ENCODE measurements around the gene SLC6A18.

SLC6A18 gene

DNA sequence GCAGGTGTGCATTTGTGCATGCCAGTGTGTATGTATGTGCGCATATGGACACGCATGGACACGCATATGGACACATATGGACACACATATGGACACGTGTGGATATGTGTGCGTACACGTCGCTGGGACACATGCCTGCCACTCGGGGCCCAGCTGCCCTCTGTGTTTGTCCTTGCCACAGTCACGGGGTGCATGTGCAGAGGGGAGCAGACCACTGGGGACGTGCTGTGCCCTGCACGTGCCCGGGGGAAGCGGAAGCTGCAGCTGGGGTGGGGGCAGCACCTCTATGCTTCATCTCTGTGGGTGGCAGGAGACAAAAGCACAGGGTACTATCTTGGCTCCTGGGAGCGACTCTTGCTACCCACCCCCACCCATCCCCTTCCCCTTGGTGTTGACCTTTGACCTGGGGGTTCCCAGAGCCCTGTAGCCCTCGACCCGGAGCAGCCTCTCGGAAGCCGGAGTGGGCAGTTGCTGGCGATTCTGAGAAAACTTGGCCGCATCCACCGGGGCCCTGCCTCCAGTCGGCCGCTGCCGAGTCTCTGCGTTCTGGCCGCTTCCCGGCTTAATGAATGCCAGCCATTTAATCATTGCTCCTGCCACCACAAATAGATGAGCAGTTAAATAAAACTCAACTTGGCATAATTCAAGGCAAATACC is 2.4 kb upstream of the SLC6A18 start:
- ChIA-PET CTCF (no interaction called here), POLR2A (no interaction called here)
- Histone ChIP-seq H3K9me3 (ENCODE audit: control extremely low read depth in 1 of 5, control insufficient read depth in 4 of 5, insufficient read depth in 2 of 5, low read depth in 1 of 5, low read length in 4 of 5) (no peaks in the 10 kb centered on the region), H3K4me3 (ENCODE audit: control insufficient read depth in 1 of 7, extremely low read depth in 1 of 7, insufficient read depth in 4 of 7, low read depth in 2 of 7, low read length in 6 of 7) (no peak overlapping the region), H3K4me1 (ENCODE audit: control extremely low read depth in 1 of 4, control insufficient read depth in 4 of 4, insufficient read depth in 4 of 4, low read length in 3 of 4) (no peaks in the 10 kb centered on the region), H3K36me3 (ENCODE audit: control insufficient read depth in 4 of 4, insufficient read depth in 4 of 4, low read length in 3 of 4) (no peaks in the 10 kb centered on the region), H3K27me3 (replicated peaks in 2 of 5; ENCODE audit: control insufficient read depth in 4 of 5, insufficient read depth in 5 of 5, low read length in 4 of 5) (peaks cover 0 to 22% (median 4%) of the 10 kb centered on the region in 5 experiments), H3K27ac (ENCODE audit: insufficient read depth in 1 of 2, low read depth in 1 of 2, low read length in 2 of 2, poor library complexity in 1 of 2, severe bottlenecking in 2 of 2) (no peak overlapping the region)
- no peak for DNase-seq
- WGBS (ENCODE audit: insufficient coverage): 92% methylated on average over 22 of the region's 27 CpGs

DNA sequence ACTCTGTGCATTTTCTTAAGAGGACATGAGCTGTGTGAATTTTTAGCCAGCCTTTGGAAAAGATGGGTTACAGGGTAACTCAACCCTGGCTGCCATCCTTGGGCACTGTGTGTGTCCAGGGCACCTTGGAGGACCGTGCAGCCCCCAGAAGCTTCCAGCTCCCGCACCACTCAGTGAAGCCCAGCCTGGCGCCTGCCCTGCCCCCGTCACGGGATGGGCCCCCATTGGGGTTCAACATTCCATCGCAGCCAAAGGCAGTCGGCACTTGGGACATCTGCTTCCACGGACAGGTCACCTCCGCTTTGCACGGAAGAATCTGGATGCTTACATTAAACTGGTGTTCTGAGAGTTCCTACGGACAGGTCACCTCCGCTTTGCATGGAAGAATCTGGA is 1.9 kb upstream of the SLC6A18 start:
- Histone ChIP-seq H3K36me3 (ENCODE audit: control insufficient read depth in 4 of 4, insufficient read depth in 4 of 4, low read length in 3 of 4) (no peaks in the 10 kb centered on the region), H3K4me1 (ENCODE audit: control extremely low read depth in 1 of 4, control insufficient read depth in 4 of 4, insufficient read depth in 4 of 4, low read length in 3 of 4) (no peaks in the 10 kb centered on the region), H3K27ac (ENCODE audit: insufficient read depth in 1 of 2, low read depth in 1 of 2, low read length in 2 of 2, poor library complexity in 1 of 2, severe bottlenecking in 2 of 2) (no peak overlapping the region), H3K9me3 (ENCODE audit: control extremely low read depth in 1 of 5, control insufficient read depth in 4 of 5, insufficient read depth in 2 of 5, low read depth in 1 of 5, low read length in 4 of 5) (no peaks in the 10 kb centered on the region), H3K4me3 (ENCODE audit: control insufficient read depth in 1 of 7, extremely low read depth in 1 of 7, insufficient read depth in 4 of 7, low read depth in 2 of 7, low read length in 6 of 7) (no peak overlapping the region), H3K27me3 (replicated peaks in 2 of 5; ENCODE audit: control insufficient read depth in 4 of 5, insufficient read depth in 5 of 5, low read length in 4 of 5) (peaks cover 0 to 27% (median 4%) of the 10 kb centered on the region in 5 experiments)
- POLR2A ChIA-PET: no interaction called here
- CTCF ChIA-PET: no interaction called here
- WGBS (ENCODE audit: insufficient coverage): 90% methylated on average over 12 of the region's 12 CpGs
- DNase-seq: no peak

DNA sequence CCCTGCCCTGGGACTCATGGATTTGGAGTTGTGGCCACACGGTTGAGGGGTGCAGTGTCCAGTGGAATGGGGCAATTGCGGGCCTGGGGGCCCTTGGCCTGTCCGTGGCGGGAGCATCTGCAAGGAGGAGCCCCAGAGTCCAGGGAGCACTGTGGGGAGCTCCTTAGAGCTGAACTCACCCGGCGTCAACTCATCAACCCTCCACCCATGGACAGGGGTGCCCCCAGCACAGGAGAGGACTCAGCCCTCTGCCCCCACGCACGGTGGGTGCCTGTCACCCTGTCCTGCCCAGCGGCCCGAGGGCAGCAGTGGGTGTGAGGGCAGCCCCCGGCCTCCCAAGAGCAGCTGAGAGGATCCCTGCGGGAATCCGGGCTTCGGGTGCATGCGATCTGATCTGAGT is 550 bp upstream of the SLC6A18 start:
- CTCF ChIA-PET: no interaction called here
- POLR2A ChIA-PET: no interaction called here
- Histone ChIP-seq H3K27ac (ENCODE audit: insufficient read depth in 1 of 2, low read depth in 1 of 2, low read length in 2 of 2, poor library complexity in 1 of 2, severe bottlenecking in 2 of 2) (no peak overlapping the region), H3K27me3 (replicated peaks in 2 of 5; ENCODE audit: control insufficient read depth in 4 of 5, insufficient read depth in 5 of 5, low read length in 4 of 5) (peaks cover 0 to 40% (median 4%) of the 10 kb centered on the region in 5 experiments), H3K36me3 (ENCODE audit: control insufficient read depth in 4 of 4, insufficient read depth in 4 of 4, low read length in 3 of 4) (no peaks in the 10 kb centered on the region), H3K4me1 (ENCODE audit: control extremely low read depth in 1 of 4, control insufficient read depth in 4 of 4, insufficient read depth in 4 of 4, low read length in 3 of 4) (no peaks in the 10 kb centered on the region), H3K4me3 (ENCODE audit: control insufficient read depth in 1 of 7, extremely low read depth in 1 of 7, insufficient read depth in 4 of 7, low read depth in 2 of 7, low read length in 6 of 7) (no peak overlapping the region), H3K9me3 (ENCODE audit: control extremely low read depth in 1 of 5, control insufficient read depth in 4 of 5, insufficient read depth in 2 of 5, low read depth in 1 of 5, low read length in 4 of 5) (no peaks in the 10 kb centered on the region)
- 91% methylated on average over 6 of the region's 15 CpGs for WGBS (ENCODE audit: insufficient coverage)
- no peak for DNase-seq

DNA sequence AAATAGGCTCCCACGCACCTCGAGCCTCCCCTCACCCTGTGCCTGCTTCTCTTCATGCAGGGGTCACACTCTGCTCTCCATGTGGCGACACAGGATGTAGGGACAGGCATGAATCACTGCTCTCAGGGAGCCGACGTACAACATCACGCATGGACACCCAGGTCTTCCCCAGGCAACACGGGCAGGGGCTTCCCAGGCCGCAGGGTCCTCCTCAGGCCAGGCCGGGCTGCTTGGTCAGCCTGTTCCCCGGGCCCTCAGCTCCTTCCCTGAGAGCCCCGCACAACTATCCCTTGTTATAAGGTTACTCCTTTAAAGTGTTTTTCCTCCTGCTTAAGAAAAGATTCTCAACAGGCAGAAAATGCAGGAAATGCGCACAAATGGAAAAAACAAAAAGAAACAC is 1.1 kb downstream of the SLC6A18 start:
- Histone ChIP-seq H3K9me3 (ENCODE audit: control extremely low read depth in 1 of 5, control insufficient read depth in 4 of 5, insufficient read depth in 2 of 5, low read depth in 1 of 5, low read length in 4 of 5) (no peaks in the 10 kb centered on the region), H3K4me1 (ENCODE audit: control extremely low read depth in 1 of 4, control insufficient read depth in 4 of 4, insufficient read depth in 4 of 4, low read length in 3 of 4) (no peaks in the 10 kb centered on the region), H3K4me3 (ENCODE audit: control insufficient read depth in 1 of 7, extremely low read depth in 1 of 7, insufficient read depth in 4 of 7, low read depth in 2 of 7, low read length in 6 of 7) (no peak overlapping the region), H3K27me3 (replicated peaks in 2 of 5; ENCODE audit: control insufficient read depth in 4 of 5, insufficient read depth in 5 of 5, low read length in 4 of 5) (peaks cover 0 to 54% (median 4%) of the 10 kb centered on the region in 5 experiments), H3K36me3 (ENCODE audit: control insufficient read depth in 4 of 4, insufficient read depth in 4 of 4, low read length in 3 of 4) (no peaks in the 10 kb centered on the region), H3K27ac (ENCODE audit: insufficient read depth in 1 of 2, low read depth in 1 of 2, low read length in 2 of 2, poor library complexity in 1 of 2, severe bottlenecking in 2 of 2) (no peak overlapping the region)
- POLR2A ChIA-PET: no interaction called here
- DNase-seq: no peak
- WGBS (ENCODE audit: insufficient coverage): 83% methylated on average over 11 of the region's 12 CpGs
- CTCF ChIA-PET: no interaction called here

DNA sequence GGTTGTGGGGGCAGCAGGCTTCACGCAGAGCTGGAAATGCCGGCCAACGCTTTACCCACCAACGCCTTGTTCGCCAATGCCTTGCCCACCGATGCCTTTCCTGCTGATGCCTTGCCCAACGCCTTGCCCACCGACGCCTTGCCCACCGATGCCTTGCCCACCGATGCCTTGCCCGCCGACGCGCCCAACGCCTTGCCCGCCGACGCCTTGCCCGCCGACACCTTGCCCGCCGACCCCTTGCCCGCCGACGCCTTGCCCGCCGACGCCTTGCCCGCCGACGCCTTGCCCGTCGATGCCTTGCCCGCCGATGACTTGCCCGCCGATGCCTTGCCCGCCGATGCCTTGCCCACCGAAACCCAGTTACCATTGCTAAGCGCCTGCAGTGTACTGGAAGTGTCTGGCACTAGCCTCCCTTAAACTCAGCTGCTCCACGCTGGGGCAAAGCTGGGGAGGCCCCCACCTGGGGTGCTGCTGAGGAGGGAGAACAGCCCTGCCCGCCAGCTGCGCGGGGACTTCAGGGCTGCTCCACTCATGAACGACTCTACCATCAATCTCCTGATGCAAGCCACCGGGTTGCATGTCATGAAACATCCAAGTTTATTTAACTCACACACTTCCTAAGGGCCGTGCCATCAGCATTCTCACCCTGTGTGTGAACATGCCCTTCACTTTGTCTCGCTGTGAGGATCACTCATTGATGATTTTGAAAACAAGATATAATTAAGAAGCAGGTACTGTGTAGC is 1.8 kb downstream of the SLC6A18 start:
- Histone ChIP-seq H3K4me3 (ENCODE audit: control insufficient read depth in 1 of 7, extremely low read depth in 1 of 7, insufficient read depth in 4 of 7, low read depth in 2 of 7, low read length in 6 of 7) (no peak overlapping the region), H3K4me1 (ENCODE audit: control extremely low read depth in 1 of 4, control insufficient read depth in 4 of 4, insufficient read depth in 4 of 4, low read length in 3 of 4) (no peaks in the 10 kb centered on the region), H3K27me3 (replicated peaks in 2 of 5; ENCODE audit: control insufficient read depth in 4 of 5, insufficient read depth in 5 of 5, low read length in 4 of 5) (peaks cover 0 to 54% (median 4%) of the 10 kb centered on the region in 5 experiments), H3K36me3 (ENCODE audit: control insufficient read depth in 4 of 4, insufficient read depth in 4 of 4, low read length in 3 of 4) (no peaks in the 10 kb centered on the region), H3K9me3 (ENCODE audit: control extremely low read depth in 1 of 5, control insufficient read depth in 4 of 5, insufficient read depth in 2 of 5, low read depth in 1 of 5, low read length in 4 of 5) (no peaks in the 10 kb centered on the region), H3K27ac (ENCODE audit: insufficient read depth in 1 of 2, low read depth in 1 of 2, low read length in 2 of 2, poor library complexity in 1 of 2, severe bottlenecking in 2 of 2) (no peak overlapping the region)
- no peak for DNase-seq
- CTCF ChIA-PET: no interaction called here
- POLR2A ChIA-PET: no interaction called here
- WGBS (ENCODE audit: insufficient coverage): 90% methylated on average over 39 of the region's 50 CpGs

GRCh38 chr5:1227667-1228066 is 2.5 kb downstream of the SLC6A18 start:
- Histone ChIP-seq H3K4me1 (ENCODE audit: control extremely low read depth in 1 of 4, control insufficient read depth in 4 of 4, insufficient read depth in 4 of 4, low read length in 3 of 4) (no peaks in the 10 kb centered on the region), H3K27ac (ENCODE audit: insufficient read depth in 1 of 2, low read depth in 1 of 2, low read length in 2 of 2, poor library complexity in 1 of 2, severe bottlenecking in 2 of 2) (no peak overlapping the region), H3K36me3 (ENCODE audit: control insufficient read depth in 4 of 4, insufficient read depth in 4 of 4, low read length in 3 of 4) (no peaks in the 10 kb centered on the region), H3K4me3 (ENCODE audit: control insufficient read depth in 1 of 7, extremely low read depth in 1 of 7, insufficient read depth in 4 of 7, low read depth in 2 of 7, low read length in 6 of 7) (no peak overlapping the region), H3K9me3 (ENCODE audit: control extremely low read depth in 1 of 5, control insufficient read depth in 4 of 5, insufficient read depth in 2 of 5, low read depth in 1 of 5, low read length in 4 of 5) (no peaks in the 10 kb centered on the region), H3K27me3 (replicated peaks in 2 of 5; ENCODE audit: control insufficient read depth in 4 of 5, insufficient read depth in 5 of 5, low read length in 4 of 5) (peaks cover 0 to 54% (median 4%) of the 10 kb centered on the region in 5 experiments)
- ChIA-PET POLR2A (no interaction called here), CTCF (no interaction called here)
- WGBS (ENCODE audit: insufficient coverage): 42% methylated on average over 14 of the region's 14 CpGs
- DNase-seq: peak in 2 of 3 donors; percentile 15

DNA sequence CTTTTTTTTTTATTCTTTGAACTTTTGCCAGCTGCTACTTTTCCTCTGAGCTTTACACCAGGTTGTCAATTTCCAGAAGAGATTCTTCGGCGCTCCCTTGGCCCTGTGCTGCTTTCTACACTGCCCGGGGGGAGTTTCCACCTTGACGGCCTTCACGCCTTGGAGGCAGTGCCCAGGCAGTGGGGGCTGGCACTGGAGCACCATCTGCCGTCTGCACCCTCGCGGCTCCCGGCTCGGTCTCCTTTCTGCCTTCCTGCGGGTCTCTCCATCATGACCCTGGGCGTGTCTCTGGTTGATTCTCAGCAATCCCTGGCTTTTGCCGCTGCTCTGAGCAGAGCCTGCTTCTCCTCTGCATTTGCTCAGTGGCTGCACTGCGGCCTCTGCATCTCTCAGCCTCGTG is 2.9 kb downstream of the SLC6A18 start:
- H3K4me3 ChIP-seq (ENCODE audit: control insufficient read depth in 1 of 7, extremely low read depth in 1 of 7, insufficient read depth in 4 of 7, low read depth in 2 of 7, low read length in 6 of 7): no peak overlapping the region
- ChIA-PET CTCF (no interaction called here), POLR2A (no interaction called here)
- no peaks in the 10 kb centered on the region for H3K36me3 ChIP-seq (ENCODE audit: control insufficient read depth in 4 of 4, insufficient read depth in 4 of 4, low read length in 3 of 4)
- 63% methylated on average over 15 of the region's 15 CpGs for WGBS (ENCODE audit: insufficient coverage)
- H3K4me1 ChIP-seq (ENCODE audit: control extremely low read depth in 1 of 4, control insufficient read depth in 4 of 4, insufficient read depth in 4 of 4, low read length in 3 of 4): no peaks in the 10 kb centered on the region
- H3K27ac ChIP-seq (ENCODE audit: insufficient read depth in 1 of 2, low read depth in 1 of 2, low read length in 2 of 2, poor library complexity in 1 of 2, severe bottlenecking in 2 of 2): no peak overlapping the region
- no peak for DNase-seq
- no peaks in the 10 kb centered on the region for H3K9me3 ChIP-seq (ENCODE audit: control extremely low read depth in 1 of 5, control insufficient read depth in 4 of 5, insufficient read depth in 2 of 5, low read depth in 1 of 5, low read length in 4 of 5)
- peaks cover 0 to 54% (median 4%) of the 10 kb centered on the region in 5 experiments for H3K27me3 ChIP-seq (replicated peaks in 2 of 5; ENCODE audit: control insufficient read depth in 4 of 5, insufficient read depth in 5 of 5, low read length in 4 of 5)
